ENCODE measurements around the gene ADD2.

- TF ChIP-seq CTCF (IDR thresholded peaks at IDR 0.05) (no peak), POLR2A (IDR thresholded peaks at IDR 0.05) (no peak)
Measured at GRCh38 chr2:70806620-70807019, 38.6 kb upstream of the ADD2 start.
